Activated CD4-positive, alpha-beta T cell treated with anti-CD3 and anti-CD28 coated beads for 48 hours (primary cell): Measurements from ENCODE around the gene LDLRAD4.

Experiments
- DNase-seq: peaks from one replicate; pipeline ENCODE4 v3.0.0-alpha.2; 2020

The LDLRAD4 gene

DNA sequence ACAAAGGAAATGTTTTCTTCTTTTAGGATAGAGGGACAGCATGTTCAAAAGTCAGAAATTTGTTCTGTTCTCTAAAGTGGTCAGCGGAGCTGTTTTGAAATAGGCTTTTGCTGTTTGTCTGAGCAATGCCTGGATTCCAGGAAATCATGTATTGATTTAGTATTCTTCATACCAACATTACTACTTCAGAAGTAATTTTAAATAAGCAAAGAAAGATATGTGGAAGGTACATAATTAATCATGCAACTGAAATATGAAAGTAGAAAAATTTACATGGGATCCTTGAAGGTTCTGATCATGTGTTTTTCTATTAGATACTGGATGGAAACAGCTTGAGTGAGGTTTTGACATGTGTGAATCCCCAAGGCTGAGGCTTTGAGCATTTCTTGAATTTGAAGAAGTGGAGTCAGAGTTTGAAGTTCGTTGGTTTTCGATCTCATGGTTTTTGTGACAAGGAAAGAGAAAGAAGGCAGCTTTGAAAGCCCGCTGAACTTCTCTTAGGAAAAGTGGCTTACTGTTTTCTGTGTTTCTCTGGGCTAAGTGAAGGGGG lies 220.0 kb downstream of the LDLRAD4 start:
- DNase-seq: no peak

DNA sequence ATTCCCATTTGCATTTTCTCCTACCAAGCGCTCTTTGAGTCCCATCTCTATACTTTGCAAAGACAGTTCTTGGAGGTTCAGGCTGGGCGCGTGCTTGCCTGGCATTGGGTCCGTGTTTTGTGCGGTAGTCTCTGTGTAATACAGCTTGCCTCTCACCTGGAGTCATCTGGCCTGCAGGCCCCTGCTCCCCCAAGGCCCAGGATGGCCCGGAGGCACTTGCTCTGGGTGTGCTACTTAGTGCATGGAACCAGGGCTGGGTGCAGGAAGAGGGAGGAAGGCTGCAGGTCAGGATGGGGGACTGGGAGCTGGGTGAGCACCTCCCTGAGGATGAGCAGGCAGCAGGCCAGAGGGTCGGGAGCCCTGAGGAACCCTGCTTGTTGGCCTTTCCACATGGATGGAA lies 220.9 kb downstream of the LDLRAD4 start:
- DNase-seq: no peak

DNA sequence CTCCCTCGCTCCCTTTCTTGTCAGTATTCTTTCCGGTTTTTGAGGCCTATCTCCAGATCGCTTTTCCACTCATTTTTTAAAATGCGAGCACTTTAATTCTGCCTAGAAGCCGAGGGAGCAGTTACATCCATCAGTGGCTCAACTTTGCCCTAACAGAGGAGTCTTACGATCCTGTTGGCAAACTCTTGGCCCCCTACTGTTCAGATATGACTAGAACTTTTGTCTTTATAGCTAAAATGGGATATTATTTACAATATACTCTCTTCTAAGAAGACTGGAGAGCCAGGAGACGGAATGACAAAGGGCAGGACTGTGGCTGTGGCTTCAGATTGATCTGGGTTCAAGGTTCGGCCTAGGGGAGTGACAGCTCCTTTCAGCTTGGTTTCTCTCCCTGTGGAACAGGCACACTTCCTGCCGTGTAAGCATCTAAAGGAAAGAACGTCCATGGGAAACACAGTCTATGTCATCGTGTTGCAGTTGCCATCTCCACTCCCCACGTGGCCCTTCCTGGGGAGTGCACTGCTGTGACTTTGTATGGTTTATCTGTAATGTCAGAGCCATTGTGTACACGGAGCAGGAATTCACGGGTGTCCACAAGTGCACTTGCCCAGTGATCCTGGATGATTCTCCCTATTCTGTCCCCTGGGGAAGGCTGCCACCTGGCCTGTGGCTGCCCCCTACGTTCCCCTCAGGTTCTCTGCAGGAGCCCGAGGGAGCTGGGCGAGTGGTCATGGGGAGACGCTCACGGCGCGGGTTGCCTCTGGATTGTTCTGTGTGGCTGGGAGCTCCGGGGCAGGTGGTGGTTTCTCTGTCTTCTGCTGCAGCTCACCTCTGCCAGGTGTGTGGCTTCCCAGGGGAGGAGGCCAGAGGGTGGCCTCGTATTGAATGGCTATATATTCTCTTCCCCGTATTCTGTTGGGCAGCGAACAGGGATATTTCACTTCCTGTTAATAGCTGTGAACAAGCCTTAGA lies 222.0 kb downstream of the LDLRAD4 start:
- DNase-seq: no peak

DNA sequence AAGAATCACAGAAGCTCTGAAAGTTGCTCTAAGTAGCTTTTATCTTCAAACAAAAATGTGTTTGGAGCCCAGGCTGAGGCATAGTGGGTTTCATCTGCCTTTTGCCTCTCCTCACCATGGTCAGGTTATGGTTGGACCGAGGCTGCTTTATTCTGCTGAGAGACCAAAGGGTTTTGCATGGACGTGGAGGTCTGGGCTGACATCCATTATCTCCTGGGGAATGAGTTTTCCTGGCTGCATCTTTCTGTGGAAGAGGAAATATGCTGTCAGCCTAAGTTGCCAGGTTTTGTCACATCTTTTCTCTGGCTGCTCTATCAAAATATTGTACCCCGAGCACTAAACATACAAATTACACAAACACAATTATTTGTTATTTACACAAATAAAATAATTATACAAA lies 223.2 kb downstream of the LDLRAD4 start:
- no peak for DNase-seq

DNA sequence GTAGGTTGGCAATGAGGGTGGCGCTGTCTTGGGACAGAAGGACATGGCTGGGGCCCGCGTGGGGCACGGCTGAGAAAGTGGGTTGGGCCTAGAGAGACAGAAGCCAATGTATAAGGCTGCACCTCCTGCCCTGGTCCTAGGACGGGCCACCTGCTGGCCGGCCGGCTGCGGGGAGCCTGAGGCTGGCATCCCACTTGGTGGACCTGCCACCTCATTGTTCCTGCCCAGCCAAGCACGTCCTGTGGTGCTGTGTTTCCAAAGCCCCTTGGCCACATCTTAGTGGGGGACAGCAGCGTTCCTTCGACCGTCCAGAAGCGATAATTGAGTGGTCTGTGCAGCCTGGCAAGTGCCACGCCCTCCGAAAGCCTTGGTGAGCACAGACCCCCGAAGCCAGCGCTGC lies 223.9 kb downstream of the LDLRAD4 start:
- no peak for DNase-seq

DNA sequence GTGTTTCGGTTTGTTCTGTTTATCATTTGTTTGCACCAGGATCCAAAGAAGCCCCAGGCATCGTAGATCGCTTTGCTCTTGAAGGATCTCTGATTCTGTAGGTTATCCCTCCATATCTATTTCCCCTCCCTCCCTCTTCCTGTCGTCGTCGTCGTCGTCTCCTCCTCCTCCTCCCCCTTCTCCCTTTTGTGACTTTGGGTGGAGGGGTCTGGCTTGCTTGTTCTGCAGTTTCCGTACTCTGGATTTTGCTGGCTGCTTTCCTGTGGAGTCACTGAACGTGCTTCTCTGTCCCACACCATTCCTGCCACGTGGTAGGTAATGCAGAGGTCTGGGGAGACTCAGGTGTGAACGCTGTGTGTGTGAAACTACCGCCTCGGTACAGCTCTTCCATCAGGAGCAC lies 225.0 kb downstream of the LDLRAD4 start:
- no peak for DNase-seq

DNA sequence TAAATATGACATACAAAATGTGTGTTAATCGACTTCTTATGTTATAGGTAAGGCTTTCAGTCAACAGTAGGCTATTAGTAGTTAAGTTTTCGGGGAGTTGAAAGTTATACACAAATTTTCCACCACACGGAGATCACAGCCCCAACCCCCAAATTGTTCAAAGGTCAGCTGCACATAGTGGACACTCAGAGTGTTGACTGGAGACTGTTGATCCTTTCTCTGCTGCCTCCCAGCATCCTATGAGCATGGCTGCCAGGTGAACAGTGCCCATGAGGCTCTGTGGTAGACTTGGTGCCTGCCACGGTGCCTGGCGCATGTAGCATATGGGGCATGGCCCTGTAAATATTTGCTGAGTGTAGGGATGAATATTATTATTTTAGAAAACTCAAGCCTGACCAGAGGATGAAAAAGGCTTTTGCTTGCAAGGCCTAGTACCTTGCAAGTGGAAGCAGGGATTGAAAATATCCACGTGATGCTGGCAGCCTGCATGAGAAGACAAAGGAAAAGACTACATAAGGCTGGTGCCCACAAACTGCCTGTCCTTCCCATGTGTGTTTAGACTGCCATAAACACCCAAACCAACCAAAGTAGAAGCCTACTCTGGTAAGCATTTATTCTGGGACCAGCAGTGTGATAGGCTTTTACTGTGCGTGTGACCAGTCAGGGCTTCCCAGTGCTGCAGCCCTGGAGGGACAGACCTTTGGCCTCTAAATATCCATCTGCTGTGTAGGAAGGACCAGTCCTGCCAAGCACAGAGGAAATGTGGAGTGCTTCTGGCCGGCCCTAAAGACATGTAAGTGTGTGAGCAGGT lies 226.1 kb downstream of the LDLRAD4 start:
- DNase-seq: no peak

DNA sequence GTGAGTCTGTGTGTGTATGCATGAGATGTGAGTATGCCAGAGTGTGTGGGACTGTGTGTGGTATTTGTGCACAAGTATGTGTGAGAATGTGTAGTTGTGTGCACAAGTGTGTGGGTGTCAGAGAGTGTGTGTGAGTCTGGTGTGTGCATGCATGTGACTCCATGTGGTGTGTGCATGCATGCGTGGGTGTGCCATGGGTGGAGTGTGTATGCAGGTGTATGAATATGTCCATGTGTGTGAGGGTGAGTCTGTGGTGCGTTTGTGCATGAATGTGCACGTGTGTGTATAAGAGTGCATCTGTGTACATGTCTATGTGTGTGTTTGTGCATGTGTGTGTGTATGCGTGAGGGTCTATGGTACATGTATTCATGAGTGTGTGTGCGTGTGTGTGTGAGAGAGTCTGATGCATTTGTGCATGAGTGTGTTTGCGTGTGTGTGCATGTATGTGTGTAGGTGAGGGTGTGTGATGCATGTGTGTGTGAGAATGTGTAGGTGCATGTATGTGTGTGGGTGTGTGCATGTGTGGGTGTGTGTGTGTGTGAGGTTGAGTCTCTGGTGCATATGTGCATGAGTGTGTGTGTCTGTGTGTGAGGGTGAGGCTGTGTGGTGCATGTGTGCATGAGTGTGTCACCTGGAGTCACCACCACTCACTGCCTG lies 226.8 kb downstream of the LDLRAD4 start:
- DNase-seq: no peak

DNA sequence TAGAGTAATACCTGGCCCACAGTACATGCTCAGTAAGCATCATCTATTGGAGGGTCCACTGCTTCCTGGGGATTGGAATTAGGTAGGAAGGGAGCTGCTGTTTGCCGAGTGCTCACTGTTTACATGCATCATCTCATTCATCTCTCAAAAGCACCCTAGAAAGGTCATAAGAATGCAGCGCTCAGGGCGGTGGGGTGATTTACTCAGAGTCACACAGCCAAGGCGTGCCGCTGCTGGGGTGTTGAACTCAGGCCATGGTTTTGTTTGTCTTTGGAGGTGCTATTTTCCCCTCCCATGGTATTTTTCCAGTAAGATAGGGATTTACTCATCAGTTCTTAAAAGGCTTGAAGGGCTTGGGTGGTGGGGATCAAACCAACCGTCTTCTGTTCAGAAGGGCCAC lies 227.5 kb downstream of the LDLRAD4 start:
- no peak for DNase-seq

DNA sequence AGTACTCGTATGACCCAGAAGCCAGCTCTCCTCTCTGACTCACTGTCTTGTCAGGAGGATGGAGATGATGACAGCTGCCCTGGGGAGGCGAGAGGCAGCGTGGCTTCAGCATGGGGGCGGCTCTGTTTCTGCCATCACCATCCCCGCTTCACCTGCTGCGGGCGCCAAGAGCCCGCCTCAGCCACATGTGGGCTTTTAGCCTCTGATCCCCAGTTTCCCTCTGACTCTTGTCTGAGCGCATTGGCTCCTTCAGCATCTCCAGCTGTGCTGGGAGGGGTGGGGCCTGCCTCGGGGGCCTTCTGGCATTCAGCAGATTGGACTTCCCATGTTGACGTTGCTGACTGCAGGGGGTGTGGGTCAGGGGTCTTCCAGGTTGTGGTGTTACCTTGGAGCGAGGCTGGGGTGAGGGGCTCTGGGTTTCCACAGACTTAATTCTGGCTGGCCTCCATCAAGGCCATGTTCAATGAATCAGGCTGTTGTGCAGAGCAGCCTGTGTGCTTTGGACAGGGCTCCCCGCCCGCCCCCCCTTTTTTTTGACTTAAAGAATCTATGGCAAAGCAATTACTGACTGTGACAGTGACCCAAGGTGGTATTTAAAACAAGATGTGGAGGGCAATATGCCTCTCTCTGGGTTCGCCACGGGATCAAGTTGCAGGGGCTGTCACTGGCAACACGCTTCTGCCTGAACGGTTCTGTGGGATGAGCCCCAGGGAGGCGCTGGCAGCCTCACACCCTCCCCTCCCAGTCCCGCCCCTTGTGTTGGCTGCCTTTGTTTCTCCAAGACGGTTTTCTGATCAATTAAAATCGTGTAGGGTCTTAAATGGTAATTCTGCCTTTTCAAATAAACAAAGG lies 228.3 kb downstream of the LDLRAD4 start:
- peak; percentile 80 for DNase-seq

DNA sequence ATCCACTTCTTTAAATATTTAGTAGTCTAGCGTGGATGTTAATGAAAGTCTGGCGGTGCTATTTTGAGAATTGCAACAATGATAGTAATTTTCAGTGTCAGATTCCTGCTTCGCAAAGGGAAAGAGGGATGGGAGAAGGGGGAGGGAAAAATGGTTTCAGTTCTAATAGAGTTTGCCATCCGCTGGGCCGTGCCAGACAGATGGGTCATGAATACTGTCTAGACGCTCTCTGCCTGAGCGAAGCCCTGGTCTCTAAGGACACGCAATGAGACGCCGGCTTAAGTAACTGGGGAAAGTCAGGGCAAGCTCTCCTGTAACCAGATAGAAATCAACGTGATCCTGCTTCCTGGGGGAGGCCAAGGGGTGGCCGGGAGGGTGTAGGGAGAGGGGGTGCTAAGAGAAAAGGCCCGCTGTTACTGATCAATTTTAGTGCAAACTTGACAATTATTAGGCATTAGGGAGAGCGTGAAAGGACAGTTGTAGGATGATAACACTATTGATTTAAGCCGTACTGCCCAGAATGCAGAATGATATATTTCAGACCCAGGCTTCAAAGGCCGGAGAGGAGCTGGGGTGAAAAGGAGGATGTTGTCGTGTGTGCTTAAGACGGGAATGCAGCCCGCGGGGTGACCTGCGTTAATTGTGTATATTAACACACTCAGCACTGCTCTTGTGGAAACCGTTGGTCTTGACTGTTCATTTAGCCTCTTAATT lies 229.2 kb downstream of the LDLRAD4 start:
- no peak for DNase-seq

DNA sequence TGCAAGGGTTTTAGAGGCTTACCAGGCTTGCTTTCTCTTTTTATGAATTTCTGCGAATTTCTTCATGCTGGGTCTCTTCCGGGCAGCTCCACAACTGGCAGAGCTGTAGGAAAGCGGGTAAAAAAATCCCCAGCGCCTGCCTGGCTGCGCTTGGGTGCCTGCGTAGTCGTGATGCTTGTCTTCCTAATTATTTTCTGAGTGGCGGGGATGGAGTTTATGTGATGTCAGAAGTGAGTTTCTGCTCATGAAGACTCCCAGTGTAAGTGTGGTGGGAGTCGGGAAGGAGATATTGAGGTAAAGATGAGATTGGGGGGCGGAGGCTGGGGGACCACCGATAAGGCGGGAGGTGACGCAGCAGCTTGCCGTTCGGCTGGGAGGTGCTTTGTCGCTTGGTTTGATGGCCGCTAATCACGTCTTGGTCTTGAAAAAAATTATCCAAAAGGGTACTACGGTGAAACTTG lies 229.8 kb downstream of the LDLRAD4 start:
- DNase-seq: no peak

DNA sequence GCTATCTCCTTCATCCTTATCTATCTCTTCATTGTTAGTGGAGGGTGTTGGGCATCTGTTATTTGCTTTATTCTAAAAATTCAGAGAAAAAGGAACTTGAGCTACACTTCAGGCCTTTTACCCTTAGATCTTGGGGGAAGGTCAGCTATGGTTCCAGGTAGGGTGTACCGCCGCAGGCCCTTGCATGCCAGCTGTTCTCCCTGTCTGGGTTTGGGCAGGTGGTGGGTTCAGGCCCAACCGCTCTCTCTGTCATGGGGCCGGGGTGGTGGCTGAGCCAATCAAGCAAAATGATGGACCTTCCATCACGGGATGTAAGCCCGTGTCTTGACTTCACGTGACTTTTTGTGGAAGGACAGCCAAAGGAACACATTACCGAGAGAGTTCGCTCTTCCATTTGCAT lies 231.1 kb downstream of the LDLRAD4 start:
- no peak for DNase-seq

DNA sequence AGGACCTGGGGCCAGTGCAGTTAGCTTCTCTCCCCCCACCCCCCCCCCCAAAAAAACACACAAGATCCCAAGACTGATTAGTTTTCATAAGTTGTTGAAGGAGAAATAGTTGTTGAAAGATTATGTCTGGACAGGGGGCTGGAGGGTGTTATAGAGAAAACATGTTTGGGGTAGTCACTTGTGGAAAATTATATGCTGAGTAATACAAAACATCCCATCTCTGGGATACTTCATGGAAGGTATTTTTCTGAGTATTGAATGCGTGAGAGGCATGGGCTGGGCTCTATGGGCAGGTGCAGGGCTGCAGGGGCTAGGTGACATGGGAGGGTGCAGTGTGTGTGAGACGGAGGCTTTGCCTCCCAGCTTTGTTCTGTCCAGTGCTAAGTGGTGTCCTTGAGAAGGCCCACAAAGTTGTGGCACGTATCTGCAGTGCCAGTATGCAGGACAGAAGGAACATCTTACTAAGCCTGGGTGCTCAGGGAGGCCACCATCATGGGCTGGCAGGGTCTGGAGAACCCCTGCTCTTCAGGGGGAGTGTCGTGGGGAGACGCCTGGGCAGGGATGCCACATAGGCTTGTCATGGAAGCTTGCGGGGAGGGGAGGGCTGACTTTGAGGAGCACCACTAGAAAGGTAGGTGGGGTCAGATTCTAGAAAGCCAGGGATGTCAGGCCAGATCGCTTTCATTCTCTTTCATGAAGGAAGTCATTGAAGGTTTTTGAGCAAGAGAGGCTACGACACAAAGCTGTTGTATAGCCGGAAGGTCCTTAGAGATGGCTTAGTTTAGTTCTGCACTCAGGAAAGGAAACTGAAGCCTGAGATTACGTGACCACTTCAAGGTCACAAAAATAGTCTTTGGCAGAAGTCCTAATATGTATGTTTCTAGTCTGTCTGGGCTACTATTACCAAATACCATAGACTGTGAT lies 232.0 kb downstream of the LDLRAD4 start:
- no peak for DNase-seq

DNA sequence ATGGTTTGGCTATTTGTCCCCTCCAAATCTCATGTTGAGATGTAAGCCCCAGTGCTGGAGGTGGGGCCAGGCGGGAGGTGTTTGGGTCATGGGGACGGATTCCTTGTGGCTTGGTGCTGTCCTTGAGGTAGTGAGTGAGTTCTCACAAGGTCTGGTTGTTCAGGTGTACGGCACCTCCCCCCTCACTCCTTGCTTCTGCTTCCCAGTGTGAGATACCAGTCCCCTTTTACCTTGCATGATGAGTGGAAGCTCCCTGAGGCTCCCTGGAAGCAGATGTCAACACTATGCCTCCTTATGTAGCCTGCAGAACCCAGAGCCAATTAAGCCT lies 232.6 kb downstream of the LDLRAD4 start:
- DNase-seq: no peak

DNA sequence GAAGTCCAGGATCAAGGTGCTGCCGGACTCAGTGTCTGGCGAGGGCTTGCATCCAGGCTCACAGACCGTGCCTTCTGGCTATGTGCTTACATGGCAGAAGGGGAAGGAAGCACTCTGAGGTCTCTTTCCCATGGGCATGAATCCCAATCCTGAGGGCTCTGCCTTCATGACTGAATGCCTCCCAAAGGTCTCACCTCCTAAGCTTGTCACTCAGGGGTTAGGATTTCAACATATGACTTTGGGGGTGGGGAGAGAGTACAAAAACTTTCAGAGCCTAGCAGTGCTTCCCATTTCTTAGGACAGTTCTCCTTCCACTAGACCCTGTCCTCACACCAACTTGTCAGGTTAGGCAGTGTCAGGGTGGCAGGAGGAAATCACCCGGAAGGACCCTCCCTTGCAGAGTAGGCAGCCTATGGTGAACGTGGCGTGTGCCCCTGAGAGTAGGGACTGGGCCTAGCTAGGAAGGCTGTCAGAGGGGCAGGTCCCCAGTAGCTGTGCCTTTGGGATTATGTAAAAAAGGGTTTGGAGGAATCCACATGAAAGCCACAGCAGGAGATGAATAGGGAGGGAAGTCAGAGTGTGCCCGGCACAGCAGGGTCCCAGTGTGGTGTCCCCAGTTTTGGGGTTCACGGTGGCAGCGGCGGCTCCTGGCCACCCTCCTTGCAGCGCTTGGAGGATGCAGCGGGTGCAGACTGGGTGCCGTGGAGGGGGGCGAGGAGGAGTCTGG lies 233.3 kb downstream of the LDLRAD4 start:
- no peak for DNase-seq

DNA sequence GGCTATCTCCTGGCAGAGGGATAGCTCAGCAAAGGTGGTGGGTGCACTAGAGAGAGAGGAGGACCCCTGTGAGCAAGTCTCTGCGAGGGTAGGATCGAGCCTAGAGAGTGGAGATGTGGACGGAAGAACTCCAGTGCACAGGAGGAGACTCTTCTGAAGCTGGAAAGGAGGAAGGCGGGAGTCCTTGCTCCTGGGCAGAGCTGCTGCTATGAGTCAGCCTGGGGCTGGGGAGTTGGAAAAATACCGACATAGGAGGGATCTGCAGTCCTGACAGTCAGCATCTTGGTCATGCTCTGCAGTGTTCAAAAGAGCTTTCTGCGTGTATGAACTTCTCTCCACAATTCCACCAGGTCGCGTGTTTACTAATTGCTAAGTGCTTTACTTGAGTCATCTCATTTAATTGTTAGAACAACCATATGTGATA lies 233.8 kb downstream of the LDLRAD4 start:
- no peak for DNase-seq

DNA sequence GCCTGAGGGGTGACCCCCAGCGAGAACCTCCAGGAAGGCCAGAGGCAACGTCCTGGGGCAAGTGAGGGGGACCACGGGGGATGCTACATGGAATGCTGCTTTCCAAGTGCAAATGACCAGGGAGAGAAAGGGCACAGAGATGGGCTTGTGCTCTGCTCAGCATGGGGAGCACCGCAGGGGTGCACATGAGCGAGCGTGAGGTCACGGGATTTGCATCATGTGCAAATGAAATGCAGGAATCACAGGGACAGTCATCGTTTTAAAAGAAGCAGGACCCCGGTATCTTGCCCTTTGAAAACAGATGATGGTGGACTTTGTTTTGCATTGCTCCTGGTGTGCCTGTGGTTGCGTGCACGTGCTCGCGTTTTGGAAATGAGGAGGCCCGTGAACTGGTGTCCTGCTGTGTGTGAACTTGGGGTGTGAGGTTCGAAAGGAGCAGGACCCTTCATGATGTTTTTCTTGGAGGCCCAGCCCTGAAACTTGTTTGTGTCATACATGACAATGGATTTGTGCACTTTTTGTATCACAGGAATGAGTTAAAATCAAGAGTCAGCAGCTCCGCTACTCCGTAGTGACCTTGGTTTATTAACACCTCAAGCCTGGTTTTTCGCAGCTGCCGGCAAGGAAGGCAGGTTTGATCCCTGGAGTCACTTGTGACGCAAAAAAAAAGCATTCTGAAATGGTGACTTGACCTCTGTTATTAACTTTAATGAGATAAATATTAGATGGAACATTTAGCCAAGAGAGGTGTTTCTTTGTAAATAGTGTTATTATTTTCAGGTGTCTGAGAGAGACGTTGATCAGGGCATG lies 234.5 kb downstream of the LDLRAD4 start:
- no peak for DNase-seq

DNA sequence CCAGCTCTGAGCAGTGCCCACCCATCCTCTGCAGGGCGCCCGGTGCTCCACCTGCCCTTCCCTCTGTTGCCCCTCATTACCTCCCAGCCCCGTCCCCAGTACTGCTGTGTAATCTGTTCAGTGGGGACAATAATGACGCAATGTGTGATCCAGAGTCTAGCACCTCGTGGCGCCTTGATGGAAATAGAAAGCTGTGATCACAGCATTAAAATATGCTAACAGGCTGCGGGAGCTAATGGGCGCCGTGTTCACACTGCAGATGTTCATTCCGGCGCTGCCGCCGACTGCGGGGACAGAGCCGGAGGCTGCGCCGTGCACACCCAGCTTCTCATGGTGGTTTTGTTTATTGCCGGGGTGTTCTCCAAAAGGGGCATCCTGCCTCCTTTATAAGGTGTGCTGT lies 235.2 kb downstream of the LDLRAD4 start:
- no peak for DNase-seq
